WTC11 (cell line): Measurements from ENCODE around the gene GPC5. TPM values are rescaled to one million over a fixed set of nuclear protein-coding genes. Genes with fewer than 3 reads are reported as not detected.

Source experiments
- ATAC-seq: fragments of 200-7000 bp; cut with Tn5 transposase; 2 replicates; pipeline ENCODE4 v1.10.0; 2021; ENCODE audit warnings: mild to moderate bottlenecking, moderate library complexity
- CTCF ChIA-PET: fragments of 300-600 bp; sonication (Branson Sonifier 250); formaldehyde crosslinking; loops from one replicate; lab custom pipeline; 2021; ENCODE audit warnings: antibody characterized with exemption; lab: Charles Lee
- POLR2A ChIA-PET: fragments of 350-600 bp; sonication (Branson Sonifier 250); formaldehyde crosslinking; loops from one replicate; lab custom pipeline; 2021; ENCODE audit warnings: antibody characterized with exemption; lab: Charles Lee
- DNase-seq: peaks from one replicate; pipeline ENCODE4 v3.0.0; 2021; ENCODE audit warnings: low spot score
- H3K27ac Mint-ChIP-seq: 2 replicates; pipeline ENCODE4 v1.8.0; 2021; ENCODE audit warnings: mixed read lengths
- H3K27me3 Mint-ChIP-seq: 2 replicates; pipeline ENCODE4 v1.8.0; 2021; ENCODE audit warnings: low read depth, mild to moderate bottlenecking, moderate library complexity, mixed read lengths
- H3K36me3 Mint-ChIP-seq: 2 replicates; pipeline ENCODE4 v1.8.0; 2021; ENCODE audit warnings: mixed read lengths
- H3K4me1 Mint-ChIP-seq: 2 replicates; pipeline ENCODE4 v1.8.0; 2022; ENCODE audit warnings: mixed read lengths
- H3K4me3 Mint-ChIP-seq: 2 replicates; pipeline ENCODE4 v1.8.0; 2021; ENCODE audit warnings: mild to moderate bottlenecking, moderate library complexity, mixed read lengths
- H3K9me3 Mint-ChIP-seq: 2 replicates; pipeline ENCODE4 v1.8.0; 2021; ENCODE audit warnings: mixed read lengths
- CREB1 ChIP-seq: sonication (generic); formaldehyde crosslinking; IDR thresholded peaks from 2 replicates; pipeline ENCODE4 v1.8.0; 2023; ENCODE audit warnings: mild to moderate bottlenecking, missing genetic modification reagents
- ELF4 ChIP-seq: sonication (generic); formaldehyde crosslinking; IDR thresholded peaks from 2 replicates; pipeline ENCODE4 v1.8.1; 2022; ENCODE audit warnings: low read depth, mild to moderate bottlenecking, moderate library complexity, missing genetic modification reagents
- FOXP1 ChIP-seq: sonication (generic); formaldehyde crosslinking; IDR thresholded peaks from 2 replicates; pipeline ENCODE4 v1.8.0; 2022; ENCODE audit warnings: missing genetic modification reagents, mild to moderate bottlenecking, moderate library complexity, borderline replicate concordance
- HMGA2 ChIP-seq: fragments of 250-450 bp; sonication (Bioruptor Pico); IDR thresholded peaks from 2 replicates; pipeline ENCODE4 v1.4.0; 2021; ENCODE audit warnings: mild to moderate bottlenecking, moderate library complexity
- IRF2 ChIP-seq: sonication (generic); formaldehyde crosslinking; IDR thresholded peaks from 2 replicates; pipeline ENCODE4 v1.8.0; 2022; ENCODE audit warnings: low read depth, missing genetic modification reagents, borderline replicate concordance
- OVOL2 ChIP-seq: fragments of 250-450 bp; sonication (Bioruptor Pico); IDR thresholded peaks from 2 replicates; pipeline ENCODE4 v1.9.0; 2021; ENCODE audit warnings: mild to moderate bottlenecking, borderline replicate concordance
- RORB ChIP-seq: fragments of 250-450 bp; sonication (Bioruptor Pico); IDR thresholded peaks from 2 replicates; pipeline ENCODE4 v1.9.0; 2021; ENCODE audit warnings: mild to moderate bottlenecking
- ZNF671 ChIP-seq: fragments of 250-450 bp; sonication (Bioruptor Pico); IDR thresholded peaks from 2 replicates; pipeline ENCODE4 v1.8.0; 2021; ENCODE audit warnings: mild to moderate bottlenecking
- total RNA-seq: library from RNA; stranded (reverse); gene quantifications from 3 replicates; pipeline ENCODE4 v1.2.3, GENCODE V29; 2021
- TF ChIP-seq, protein P1 (sequence below): fragments of 250-450 bp; sonication (Bioruptor Pico); IDR thresholded peaks from 2 replicates; pipeline ENCODE4 v1.9.0; 2021; ENCODE audit warnings: moderate library complexity, mild to moderate bottlenecking, inconsistent platforms, borderline replicate concordance
- TF ChIP-seq, protein P2 (sequence below): sonication (generic); formaldehyde crosslinking; IDR thresholded peaks from 2 replicates; pipeline ENCODE4 v1.8.0; 2022; ENCODE audit warnings: missing genetic modification reagents
- TF ChIP-seq, protein P3 (sequence below): fragments of 250-450 bp; sonication (Bioruptor Pico); IDR thresholded peaks from 2 replicates; pipeline ENCODE4 v1.8.0; 2021; ENCODE audit warnings: mild to moderate bottlenecking
- TF ChIP-seq, protein P4 (sequence below): fragments of 250-450 bp; sonication (Bioruptor Pico); conservative IDR thresholded peaks from 2 replicates; pipeline ENCODE4 v1.9.0; 2021; ENCODE audit warnings: mild to moderate bottlenecking
- TF ChIP-seq, protein P5 (sequence below): sonication (generic); formaldehyde crosslinking; IDR thresholded peaks from 2 replicates; pipeline ENCODE4 v1.8.1; 2022; ENCODE audit warnings: mild to moderate bottlenecking, moderate library complexity, missing genetic modification reagents
- TF ChIP-seq, protein P6 (sequence below): sonication (generic); formaldehyde crosslinking; IDR thresholded peaks from 2 replicates; pipeline ENCODE4 v1.8.1; 2023; ENCODE audit warnings: mild to moderate bottlenecking, moderate library complexity, missing genetic modification reagents
- TF ChIP-seq, protein P7 (sequence below): sonication (generic); formaldehyde crosslinking; IDR thresholded peaks from 2 replicates; pipeline ENCODE4 v1.8.1; 2022; ENCODE audit warnings: low read depth, missing genetic modification reagents, borderline replicate concordance
- TF ChIP-seq, protein P8 (sequence below): fragments of 250-450 bp; sonication (Bioruptor Pico); IDR thresholded peaks from 2 replicates; pipeline ENCODE4 v1.9.0; 2021; ENCODE audit warnings: mild to moderate bottlenecking
- TF ChIP-seq, protein P9 (sequence below): sonication (generic); formaldehyde crosslinking; IDR thresholded peaks from 2 replicates; pipeline ENCODE4 v1.8.0; 2022; ENCODE audit warnings: mild to moderate bottlenecking, missing genetic modification reagents

The GPC5 gene
- total RNA-seq, 1 experiment from 2014 or later, result 0.46 TPM

DNA sequence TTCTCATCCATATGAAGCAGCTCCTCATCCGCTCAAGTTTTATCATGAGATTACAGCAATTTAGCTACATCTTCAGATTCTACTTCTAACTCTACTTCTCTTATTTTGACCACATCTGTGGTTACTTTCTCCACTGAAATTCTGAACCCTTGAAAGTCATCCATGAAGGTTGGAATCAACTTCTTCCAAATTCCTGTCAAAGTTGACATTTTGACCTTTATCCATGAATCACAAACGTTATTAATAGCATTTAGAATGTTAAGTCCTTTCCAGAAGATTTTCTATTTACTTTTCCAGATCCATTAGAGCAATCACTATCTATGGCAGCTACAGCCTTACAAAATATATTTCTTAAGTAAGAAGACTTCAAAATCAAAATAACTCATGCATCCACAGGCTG lies 1406.5 kb downstream of the GPC5 start (continued):
- TF ChIP-seq, protein P1, sequence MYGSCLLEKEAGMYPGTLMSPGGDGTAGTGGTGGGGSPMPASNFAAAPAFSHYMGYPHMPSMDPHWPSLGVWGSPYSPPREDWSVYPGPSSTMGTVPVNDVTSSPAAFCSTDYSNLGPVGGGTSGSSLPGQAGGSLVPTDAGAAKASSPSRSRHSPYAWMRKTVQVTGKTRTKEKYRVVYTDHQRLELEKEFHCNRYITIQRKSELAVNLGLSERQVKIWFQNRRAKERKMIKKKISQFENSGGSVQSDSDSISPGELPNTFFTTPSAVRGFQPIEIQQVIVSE (CRISPR knock-in tag), result no peak
- TF ChIP-seq, protein P2, sequence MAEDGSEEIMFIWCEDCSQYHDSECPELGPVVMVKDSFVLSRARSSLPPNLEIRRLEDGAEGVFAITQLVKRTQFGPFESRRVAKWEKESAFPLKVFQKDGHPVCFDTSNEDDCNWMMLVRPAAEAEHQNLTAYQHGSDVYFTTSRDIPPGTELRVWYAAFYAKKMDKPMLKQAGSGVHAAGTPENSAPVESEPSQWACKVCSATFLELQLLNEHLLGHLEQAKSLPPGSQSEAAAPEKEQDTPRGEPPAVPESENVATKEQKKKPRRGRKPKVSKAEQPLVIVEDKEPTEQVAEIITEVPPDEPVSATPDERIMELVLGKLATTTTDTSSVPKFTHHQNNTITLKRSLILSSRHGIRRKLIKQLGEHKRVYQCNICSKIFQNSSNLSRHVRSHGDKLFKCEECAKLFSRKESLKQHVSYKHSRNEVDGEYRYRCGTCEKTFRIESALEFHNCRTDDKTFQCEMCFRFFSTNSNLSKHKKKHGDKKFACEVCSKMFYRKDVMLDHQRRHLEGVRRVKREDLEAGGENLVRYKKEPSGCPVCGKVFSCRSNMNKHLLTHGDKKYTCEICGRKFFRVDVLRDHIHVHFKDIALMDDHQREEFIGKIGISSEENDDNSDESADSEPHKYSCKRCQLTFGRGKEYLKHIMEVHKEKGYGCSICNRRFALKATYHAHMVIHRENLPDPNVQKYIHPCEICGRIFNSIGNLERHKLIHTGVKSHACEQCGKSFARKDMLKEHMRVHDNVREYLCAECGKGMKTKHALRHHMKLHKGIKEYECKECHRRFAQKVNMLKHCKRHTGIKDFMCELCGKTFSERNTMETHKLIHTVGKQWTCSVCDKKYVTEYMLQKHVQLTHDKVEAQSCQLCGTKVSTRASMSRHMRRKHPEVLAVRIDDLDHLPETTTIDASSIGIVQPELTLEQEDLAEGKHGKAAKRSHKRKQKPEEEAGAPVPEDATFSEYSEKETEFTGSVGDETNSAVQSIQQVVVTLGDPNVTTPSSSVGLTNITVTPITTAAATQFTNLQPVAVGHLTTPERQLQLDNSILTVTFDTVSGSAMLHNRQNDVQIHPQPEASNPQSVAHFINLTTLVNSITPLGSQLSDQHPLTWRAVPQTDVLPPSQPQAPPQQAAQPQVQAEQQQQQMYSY (CRISPR knock-in tag), result no peak
- TF ChIP-seq RORB (CRISPR knock-in tag) (no peak), ELF4 (CRISPR knock-in tag) (no peak), OVOL2 (CRISPR knock-in tag) (no peak)
- TF ChIP-seq, protein P3, sequence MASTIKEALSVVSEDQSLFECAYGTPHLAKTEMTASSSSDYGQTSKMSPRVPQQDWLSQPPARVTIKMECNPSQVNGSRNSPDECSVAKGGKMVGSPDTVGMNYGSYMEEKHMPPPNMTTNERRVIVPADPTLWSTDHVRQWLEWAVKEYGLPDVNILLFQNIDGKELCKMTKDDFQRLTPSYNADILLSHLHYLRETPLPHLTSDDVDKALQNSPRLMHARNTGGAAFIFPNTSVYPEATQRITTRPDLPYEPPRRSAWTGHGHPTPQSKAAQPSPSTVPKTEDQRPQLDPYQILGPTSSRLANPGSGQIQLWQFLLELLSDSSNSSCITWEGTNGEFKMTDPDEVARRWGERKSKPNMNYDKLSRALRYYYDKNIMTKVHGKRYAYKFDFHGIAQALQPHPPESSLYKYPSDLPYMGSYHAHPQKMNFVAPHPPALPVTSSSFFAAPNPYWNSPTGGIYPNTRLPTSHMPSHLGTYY, result no peak

DNA sequence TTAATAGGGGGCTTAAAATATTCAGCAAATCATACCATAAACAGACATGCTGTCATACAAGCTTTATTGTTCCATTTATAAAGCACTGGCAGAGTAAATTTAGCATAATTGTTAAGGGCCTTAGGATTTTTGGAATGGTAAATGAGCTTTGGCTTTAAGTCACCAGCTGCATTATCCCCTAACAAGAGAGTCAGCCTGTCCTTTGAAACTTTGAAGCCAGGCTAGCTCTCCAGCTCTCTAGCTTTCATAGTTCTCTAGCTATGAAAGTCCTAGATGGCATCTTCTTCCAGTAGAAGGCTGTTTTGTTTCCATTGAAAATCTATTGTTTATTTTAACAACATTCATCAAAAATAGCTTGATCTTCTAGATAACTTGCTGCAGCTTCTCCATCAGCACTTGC lies 1407.3 kb downstream of the GPC5 start:
- Mint-ChIP-seq H3K27me3 (no peaks in the 10 kb centered on the region), H3K36me3 (no peaks in the 10 kb centered on the region), H3K27ac (no peak overlapping the region), H3K4me3 (no peak overlapping the region), H3K4me1 (no peaks in the 10 kb centered on the region), H3K9me3 (no peaks in the 10 kb centered on the region)
- CTCF ChIA-PET, result no interaction called here
- POLR2A ChIA-PET, result no interaction called here
- no peak for DNase-seq
- TF ChIP-seq, protein P4, sequence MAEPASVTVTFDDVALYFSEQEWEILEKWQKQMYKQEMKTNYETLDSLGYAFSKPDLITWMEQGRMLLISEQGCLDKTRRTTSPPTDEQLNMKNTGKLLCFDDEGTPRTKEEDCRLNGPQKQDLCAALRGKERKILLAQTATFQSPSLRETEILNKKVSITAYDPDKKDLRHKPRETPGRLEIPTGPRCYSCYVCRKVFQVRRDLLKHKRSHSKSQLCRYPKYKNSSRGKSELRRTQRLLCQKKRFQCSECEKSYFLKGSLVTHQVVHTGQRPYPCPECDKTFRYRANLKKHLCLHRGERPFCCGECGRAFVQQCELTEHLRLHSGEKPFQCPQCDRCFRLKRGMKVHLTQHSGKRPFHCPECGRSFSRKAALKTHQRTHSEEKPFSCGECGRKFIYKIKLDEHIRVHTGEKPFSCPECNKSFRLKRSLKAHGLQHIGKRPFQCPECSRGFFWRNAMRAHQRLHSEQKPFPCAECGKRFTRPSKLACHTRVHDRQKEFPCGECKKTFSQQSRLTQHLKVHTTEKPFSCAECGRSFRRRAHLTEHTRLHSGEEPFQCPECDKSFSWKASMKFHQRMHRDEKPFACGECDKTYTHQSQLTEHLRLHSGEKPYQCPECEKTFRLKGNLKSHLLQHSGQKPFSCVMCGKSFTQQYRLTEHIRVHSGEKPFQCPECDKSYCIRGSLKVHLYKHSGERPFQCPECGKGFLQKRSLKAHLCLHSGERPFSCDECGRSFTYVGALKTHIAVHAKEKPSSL (CRISPR knock-in tag), result no peak
- TF ChIP-seq FOXP1 (CRISPR knock-in tag), result no peak
- ATAC-seq, result no peak

DNA sequence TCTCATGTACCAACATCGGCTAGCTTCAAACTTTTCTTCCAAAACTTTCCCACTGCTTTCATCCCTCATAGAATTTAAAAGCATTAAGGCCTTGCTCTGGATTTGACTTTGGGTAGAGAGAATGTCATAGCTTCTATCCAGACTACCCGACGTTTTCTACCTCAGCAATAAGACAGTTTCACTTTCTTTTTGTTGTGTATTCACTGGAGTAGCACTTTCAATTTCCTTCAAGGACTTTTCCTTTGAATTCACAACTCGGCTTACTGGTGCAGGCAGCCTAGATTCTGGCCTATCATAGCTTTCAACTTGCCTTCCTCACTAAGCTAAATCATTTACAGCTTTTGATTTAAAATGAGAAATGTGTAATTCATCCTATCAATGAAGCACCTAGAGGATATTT lies 1407.8 kb downstream of the GPC5 start:
- H3K9me3 Mint-ChIP-seq, result no peaks in the 10 kb centered on the region
- POLR2A ChIA-PET, result no interaction called here
- H3K36me3 Mint-ChIP-seq, result no peaks in the 10 kb centered on the region
- H3K27ac Mint-ChIP-seq, result no peak overlapping the region
- ATAC-seq (no peak), DNase-seq (no peak)
- H3K27me3 Mint-ChIP-seq, result no peaks in the 10 kb centered on the region
- H3K4me3 Mint-ChIP-seq, result no peak overlapping the region
- CTCF ChIA-PET, result no interaction called here
- no peaks in the 10 kb centered on the region for H3K4me1 Mint-ChIP-seq
- TF ChIP-seq, protein P5, sequence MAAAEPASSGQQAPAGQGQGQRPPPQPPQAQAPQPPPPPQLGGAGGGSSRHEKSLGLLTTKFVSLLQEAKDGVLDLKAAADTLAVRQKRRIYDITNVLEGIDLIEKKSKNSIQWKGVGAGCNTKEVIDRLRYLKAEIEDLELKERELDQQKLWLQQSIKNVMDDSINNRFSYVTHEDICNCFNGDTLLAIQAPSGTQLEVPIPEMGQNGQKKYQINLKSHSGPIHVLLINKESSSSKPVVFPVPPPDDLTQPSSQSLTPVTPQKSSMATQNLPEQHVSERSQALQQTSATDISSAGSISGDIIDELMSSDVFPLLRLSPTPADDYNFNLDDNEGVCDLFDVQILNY (CRISPR knock-in tag), result no peak
- TF ChIP-seq, protein P6, sequence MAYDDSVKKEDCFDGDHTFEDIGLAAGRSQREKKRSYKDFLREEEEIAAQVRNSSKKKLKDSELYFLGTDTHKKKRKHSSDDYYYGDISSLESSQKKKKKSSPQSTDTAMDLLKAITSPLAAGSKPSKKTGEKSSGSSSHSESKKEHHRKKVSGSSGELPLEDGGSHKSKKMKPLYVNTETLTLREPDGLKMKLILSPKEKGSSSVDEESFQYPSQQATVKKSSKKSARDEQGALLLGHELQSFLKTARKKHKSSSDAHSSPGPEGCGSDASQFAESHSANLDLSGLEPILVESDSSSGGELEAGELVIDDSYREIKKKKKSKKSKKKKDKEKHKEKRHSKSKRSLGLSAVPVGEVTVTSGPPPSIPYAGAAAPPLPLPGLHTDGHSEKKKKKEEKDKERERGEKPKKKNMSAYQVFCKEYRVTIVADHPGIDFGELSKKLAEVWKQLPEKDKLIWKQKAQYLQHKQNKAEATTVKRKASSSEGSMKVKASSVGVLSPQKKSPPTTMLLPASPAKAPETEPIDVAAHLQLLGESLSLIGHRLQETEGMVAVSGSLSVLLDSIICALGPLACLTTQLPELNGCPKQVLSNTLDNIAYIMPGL, result no peak
- TF ChIP-seq, protein P7, sequence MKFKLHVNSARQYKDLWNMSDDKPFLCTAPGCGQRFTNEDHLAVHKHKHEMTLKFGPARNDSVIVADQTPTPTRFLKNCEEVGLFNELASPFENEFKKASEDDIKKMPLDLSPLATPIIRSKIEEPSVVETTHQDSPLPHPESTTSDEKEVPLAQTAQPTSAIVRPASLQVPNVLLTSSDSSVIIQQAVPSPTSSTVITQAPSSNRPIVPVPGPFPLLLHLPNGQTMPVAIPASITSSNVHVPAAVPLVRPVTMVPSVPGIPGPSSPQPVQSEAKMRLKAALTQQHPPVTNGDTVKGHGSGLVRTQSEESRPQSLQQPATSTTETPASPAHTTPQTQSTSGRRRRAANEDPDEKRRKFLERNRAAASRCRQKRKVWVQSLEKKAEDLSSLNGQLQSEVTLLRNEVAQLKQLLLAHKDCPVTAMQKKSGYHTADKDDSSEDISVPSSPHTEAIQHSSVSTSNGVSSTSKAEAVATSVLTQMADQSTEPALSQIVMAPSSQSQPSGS (CRISPR knock-in tag), result no peak
- TF ChIP-seq CREB1 (CRISPR knock-in tag) (no peak), ZNF671 (CRISPR knock-in tag) (no peak), IRF2 (CRISPR knock-in tag) (no peak), HMGA2 (no peak)
- TF ChIP-seq, protein P8, sequence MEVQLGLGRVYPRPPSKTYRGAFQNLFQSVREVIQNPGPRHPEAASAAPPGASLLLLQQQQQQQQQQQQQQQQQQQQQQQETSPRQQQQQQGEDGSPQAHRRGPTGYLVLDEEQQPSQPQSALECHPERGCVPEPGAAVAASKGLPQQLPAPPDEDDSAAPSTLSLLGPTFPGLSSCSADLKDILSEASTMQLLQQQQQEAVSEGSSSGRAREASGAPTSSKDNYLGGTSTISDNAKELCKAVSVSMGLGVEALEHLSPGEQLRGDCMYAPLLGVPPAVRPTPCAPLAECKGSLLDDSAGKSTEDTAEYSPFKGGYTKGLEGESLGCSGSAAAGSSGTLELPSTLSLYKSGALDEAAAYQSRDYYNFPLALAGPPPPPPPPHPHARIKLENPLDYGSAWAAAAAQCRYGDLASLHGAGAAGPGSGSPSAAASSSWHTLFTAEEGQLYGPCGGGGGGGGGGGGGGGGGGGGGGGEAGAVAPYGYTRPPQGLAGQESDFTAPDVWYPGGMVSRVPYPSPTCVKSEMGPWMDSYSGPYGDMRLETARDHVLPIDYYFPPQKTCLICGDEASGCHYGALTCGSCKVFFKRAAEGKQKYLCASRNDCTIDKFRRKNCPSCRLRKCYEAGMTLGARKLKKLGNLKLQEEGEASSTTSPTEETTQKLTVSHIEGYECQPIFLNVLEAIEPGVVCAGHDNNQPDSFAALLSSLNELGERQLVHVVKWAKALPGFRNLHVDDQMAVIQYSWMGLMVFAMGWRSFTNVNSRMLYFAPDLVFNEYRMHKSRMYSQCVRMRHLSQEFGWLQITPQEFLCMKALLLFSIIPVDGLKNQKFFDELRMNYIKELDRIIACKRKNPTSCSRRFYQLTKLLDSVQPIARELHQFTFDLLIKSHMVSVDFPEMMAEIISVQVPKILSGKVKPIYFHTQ (CRISPR knock-in tag), result no peak
- TF ChIP-seq, protein P9, sequence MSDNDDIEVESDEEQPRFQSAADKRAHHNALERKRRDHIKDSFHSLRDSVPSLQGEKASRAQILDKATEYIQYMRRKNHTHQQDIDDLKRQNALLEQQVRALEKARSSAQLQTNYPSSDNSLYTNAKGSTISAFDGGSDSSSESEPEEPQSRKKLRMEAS (CRISPR knock-in tag), result no peak
- TF ChIP-seq, protein P1 (CRISPR knock-in tag), result no peak
